Inflammatory macrophage treated with lipopolysaccharide for 4 hours (primary cell): ENCODE measurements around the gene RPL27.
"Not testable (repeated sequence)": the region's sequence is repeated elsewhere in the genome, so short reads cannot be mapped to it uniquely, and the experiment has no call there.

Experiments
- DNase-seq: peaks from one replicate; pipeline ENCODE4 v3.0.0-alpha.2; 2020

Gene RPL27

DNA sequence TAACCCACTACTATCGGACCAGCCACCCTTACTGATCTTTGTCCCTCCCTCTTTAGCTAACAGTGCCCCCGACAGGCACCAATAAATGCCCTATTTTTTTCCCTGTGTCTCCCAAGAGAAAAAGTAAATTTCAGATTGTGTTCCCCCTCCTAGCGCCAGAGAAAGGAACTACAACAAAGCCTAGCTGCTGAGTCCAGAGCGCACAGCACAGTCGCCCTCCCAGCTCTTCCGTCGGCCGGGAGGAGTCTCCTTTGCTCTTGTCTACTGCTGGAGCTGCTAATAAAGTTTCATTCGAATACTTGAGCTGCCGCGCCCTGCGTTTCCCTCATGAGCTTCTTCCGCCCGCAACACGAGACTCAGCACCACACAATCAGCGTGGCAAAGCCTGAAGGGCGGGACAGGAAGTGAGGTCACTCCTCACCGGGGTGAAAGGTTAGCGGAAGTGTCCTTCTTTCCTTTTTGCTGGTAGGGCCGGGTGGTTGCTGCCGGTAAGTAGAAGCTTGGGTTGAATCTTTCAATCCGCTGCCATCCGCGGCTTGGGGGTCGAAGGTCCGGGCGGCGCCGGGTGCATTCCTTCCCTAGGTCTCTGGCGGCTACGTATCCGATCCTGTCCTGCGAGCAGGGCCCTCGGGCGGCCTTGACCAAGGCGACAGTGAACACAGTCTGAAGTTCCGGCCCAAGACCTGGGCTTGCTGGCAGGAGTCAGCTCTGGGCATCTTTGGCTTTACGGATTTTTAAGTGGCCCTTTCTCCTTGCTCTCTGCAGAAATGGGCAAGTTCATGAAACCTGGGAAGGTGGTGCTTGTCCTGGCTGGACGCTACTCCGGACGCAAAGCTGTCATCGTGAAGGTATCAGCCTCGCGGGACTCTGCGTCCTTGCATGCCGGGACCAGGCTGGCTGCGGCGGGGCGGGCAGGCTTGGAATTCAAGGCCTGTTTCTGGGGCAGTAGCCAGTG lies at the start of gene RPL27:
Gene RPL27 (plus strand): TSS at position 436 of the 955 bp plus-strand sequence. CDS start 332 bp downstream, at position 768.
- DNase-seq, result peak; percentile 100

DNA sequence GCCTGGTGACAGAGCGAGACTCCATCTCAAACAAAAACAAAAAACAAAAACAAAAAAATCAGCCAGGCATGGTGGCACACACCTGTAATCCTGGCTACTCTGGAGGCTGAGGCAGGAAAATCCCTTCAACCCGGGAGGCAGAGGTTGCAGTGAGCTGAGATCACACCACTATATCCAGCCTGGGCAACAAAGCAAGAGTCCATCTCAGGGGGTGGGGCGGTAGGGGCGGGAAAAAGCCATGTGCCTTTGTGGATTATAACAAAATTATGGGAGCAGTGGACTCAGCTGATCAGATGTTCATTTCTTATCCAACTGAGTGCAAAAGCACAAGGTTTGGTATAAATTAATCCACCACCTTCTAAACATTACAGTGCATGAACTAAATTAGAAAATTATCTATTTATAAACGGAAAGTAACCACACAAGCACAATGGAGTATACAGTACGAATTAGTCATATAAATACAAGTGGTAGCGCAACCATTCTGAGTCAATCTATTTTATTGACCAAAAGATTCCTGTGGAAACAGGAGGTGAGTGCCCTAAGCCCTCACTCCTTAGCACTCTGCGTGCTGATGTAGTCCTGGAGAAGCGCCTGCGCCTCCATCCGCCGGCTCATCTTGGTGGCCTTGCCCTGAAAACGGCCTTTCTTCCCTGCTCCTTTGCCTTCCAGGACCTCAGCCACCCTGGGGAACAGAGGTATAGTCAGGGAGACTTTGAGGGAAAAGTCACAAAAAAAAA lies 48.0 kb upstream of the RPL27 start:
- no peak for DNase-seq

DNA sequence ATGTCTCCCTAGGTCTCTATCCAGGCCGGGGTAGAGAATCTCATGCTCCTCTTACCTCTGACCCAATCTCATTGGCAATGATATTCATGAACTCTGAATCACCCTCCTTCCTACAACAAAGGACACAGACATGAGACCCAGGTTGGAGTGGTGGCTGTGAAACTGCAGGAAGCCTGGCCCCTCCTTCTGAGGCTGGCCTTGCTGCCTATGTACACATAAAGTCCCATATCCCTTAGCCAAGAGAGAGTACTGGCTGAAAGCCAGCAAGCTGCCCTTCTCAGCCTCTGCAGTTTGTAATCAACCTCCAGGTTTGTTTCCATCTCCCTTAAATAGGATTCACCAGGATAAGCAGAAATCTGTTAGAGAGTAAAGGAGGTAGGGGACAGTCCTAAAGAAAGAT lies 44.5 kb upstream of the RPL27 start:
- no peak for DNase-seq

- peak; percentile 93 for DNase-seq
Measured at GRCh38 chr17:42964161-42964932, 33.9 kb upstream of the RPL27 start, which contains the start of gene AARSD1. TSS of gene AARSD1 (minus strand) at chr17:42964454. CDS start at chr17:42964440, 14 bp downstream.

GRCh38 chr17:42967925-42968324 lies 30.3 kb upstream of the RPL27 start:
- no peak for DNase-seq

DNA sequence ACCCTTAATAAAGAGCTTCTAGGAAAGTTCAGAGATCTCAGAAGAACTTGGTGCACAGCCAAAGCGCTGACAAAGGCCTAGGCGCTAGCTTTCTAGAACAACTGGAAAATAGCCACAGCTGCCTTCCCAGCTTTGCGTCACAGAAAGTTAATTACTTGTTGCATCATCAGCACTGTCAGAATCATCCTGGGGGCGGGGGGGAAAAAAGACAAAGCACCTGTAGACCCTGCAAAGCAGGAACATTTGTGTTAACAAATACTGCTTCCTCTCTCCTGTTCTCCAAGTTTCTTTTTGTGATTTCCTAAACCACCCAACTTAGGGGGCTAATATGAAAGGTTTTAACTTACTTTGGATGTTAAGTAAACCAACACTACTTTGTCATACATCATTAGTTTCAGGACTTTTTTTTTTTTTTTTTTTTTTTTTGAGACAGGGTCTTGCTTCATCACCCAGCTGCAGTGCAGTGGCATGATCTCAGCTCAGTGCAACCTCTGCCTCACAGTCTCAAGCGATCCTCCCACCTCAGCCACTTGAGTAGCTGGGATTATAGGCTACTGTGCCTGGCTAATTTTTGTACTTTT lies 29.1 kb upstream of the RPL27 start:
- DNase-seq, result peak; percentile 57

DNA sequence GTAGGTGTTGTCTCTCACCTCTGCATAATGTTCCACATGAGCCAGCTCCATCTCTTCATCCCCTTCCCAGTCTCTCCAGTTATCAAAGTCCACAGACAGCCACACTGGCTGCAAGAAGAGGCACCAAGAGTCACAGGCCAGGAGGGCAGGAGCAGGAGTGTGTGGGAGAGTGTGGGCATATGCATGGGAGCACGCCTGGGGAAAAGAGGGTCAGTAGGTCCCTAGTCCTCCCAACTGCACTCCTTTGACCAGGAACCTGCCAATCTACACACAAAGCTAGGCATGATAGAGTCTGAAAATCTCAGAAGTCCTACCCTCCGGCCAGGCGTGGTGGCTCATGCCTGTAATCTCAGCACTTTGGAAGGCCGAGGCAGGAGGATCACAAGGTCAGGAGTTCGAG lies 26.6 kb upstream of the RPL27 start:
- DNase-seq, result no peak

DNA sequence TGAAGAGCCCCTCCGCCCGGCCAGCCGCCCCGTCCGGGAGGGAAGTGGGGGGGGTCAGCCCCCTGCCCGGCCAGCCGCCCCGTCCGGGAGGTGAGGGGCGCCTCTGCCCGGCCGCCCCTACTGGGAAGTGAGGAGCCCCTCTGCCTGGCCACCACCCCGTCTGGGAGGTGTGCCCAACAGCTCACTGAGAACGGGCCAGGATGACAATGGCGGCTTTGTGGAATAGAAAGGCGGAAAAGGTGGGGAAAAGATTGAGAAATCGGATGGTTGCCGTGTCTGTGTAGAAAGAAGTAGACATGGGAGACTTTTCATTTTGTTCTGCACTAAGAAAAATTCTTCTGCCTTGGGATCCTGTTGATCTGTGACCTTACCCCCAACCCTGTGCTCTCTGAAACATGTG lies 24.9 kb upstream of the RPL27 start:
- DNase-seq, result not testable (repeated sequence)

GRCh38 chr17:42975265-42975664 lies 23.0 kb upstream of the RPL27 start:
- DNase-seq, result no peak

- not testable (repeated sequence) for DNase-seq
Measured at GRCh38 chr17:42975701-42976100, 22.5 kb upstream of the RPL27 start.

DNA sequence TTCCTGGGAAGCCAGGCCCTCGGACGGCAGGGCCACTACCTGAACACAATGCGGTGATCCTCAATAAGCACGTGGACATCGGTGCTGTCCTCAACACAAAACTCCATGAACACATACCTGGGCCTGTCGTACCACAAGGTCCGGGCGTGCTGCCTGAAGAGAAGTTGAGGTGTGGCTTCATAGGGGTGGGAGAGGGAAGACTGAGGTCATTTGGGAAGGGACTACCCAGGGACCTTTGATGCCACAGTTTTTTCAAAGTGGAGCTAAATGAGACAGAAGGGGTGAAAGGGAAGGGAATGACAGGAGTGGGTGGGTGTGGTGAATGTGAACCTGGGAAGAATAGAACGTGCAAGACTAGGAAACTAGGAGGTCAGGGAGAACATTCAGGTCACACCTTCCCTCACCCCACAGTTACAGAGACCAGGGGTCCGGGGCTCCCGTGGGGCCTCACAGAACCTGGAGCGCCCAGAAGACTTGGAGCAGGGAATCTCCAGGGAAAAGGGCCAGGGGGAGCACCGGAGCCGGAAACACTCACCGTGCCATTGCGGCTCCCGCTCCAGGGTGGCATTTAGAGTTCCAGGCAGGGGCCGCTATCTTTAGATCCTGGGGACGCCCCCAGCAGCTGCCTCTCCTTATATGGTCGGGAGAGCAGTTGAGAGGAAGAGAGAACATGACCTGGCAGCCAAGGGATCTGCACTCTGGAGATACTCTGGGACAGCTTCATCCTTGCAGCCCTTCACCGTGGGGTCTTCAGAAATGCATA lies 18.5 kb upstream of the RPL27 start, which contains the start of gene PTGES3L:
Gene PTGES3L (minus strand): TSS at position 570 of the 763 bp plus-strand sequence. CDS start 27 bp downstream, at position 543.
- DNase-seq, result peak; percentile 25

- DNase-seq, result peak; percentile 90
Measured at GRCh38 chr17:42980274-42980765, 17.9 kb upstream of the RPL27 start, which contains the start of gene RUNDC1. TSS of gene RUNDC1 (plus strand) at chr17:42980565. CDS start at chr17:42980577, 12 bp downstream.

- DNase-seq, result peak; percentile 34
Measured at GRCh38 chr17:42980766-42981397, 17.3 kb upstream of the RPL27 start.

- DNase-seq, result no peak
Measured at GRCh38 chr17:42982266-42982665, 16.0 kb upstream of the RPL27 start.

GRCh38 chr17:42985225-42985624 lies 13.0 kb upstream of the RPL27 start:
- DNase-seq, result peak; percentile 92

GRCh38 chr17:42989141-42989540 lies 9.1 kb upstream of the RPL27 start:
- no peak for DNase-seq

DNA sequence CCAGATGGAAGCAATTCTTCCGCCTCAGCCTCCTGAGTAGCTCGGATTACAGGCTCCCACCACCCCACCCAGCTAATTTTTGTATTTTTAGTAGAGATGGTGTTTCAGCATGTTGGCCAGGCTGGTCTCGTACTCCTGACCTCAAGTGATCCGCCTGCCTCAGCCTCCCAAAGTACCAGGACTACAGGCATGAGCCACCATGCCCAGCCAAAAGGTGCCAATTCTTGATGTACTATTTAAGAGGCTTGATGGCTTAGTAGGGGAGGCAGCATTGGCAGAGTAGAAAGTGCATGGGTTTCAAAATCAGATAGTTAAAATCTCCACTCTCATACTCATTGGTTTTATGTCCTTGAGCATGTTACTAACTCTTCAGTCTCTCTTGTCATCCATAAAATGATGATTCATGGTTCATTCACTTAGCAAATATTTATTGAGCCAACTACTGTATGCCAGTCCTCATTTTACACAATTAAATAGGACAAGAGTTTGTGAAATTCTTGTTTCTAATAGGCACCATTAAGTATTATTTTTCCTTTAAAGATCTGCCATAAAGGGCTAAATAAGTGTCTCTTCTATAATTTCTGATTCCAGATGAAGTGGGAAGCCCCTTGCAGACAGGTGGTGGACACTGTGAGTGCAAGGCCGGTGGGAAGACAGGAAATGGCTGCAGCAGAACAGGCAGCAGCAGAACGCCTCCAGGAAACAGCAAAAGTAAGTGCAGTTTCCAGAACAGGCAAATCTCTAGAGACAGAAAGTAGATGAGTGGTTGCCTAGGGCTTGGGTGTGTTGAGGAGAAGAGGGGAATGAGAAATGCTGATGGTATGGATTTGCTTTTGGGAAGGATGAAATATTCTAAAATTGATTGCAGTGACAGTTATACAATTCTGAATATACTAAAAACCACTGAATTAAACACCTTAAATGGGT lies 8.2 kb upstream of the RPL27 start:
- DNase-seq, result no peak

GRCh38 chr17:42991471-42991870 lies 6.7 kb upstream of the RPL27 start:
- DNase-seq, result no peak

GRCh38 chr17:42992872-42993271 lies 5.3 kb upstream of the RPL27 start:
- DNase-seq, result no peak

DNA sequence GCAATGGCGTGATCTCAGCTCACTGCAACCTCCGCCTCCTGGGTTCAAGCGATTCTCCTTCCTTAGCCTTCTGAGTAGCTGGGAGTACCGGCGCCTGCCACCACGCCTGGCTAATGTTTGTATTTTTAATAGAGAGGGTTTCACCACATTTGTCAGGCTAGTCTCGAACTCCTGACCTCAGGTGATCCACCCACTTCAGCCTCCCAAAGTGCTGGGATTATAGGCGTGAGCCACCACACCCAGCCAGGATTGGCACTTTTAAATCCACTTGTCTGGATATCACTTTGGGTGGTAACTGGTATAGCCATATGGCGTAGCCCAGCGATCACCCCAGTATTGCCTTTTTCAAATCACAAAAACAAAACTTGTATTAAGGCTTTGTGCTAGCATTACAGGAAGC lies 4.3 kb upstream of the RPL27 start:
- DNase-seq, result not testable (repeated sequence)
